Urothelium cell line (cell line): ENCODE data around the gene ENTPD5.
"Not testable (repeated sequence)": the region's sequence is repeated elsewhere in the genome, so short reads cannot be mapped to it uniquely, and the experiment has no call there.

ENCODE experiments used
- DNase-seq: peaks from one replicate; pipeline ENCODE4 v3.0.0; 2011; ENCODE audit warnings: low spot score, mixed read lengths
- FAIRE-seq: peaks from 2 replicates; lab custom pipeline; 2011; peaks lifted over from hg19 to GRCh38; lab: Jason Lieb, UNC

Gene ENTPD5

DNA sequence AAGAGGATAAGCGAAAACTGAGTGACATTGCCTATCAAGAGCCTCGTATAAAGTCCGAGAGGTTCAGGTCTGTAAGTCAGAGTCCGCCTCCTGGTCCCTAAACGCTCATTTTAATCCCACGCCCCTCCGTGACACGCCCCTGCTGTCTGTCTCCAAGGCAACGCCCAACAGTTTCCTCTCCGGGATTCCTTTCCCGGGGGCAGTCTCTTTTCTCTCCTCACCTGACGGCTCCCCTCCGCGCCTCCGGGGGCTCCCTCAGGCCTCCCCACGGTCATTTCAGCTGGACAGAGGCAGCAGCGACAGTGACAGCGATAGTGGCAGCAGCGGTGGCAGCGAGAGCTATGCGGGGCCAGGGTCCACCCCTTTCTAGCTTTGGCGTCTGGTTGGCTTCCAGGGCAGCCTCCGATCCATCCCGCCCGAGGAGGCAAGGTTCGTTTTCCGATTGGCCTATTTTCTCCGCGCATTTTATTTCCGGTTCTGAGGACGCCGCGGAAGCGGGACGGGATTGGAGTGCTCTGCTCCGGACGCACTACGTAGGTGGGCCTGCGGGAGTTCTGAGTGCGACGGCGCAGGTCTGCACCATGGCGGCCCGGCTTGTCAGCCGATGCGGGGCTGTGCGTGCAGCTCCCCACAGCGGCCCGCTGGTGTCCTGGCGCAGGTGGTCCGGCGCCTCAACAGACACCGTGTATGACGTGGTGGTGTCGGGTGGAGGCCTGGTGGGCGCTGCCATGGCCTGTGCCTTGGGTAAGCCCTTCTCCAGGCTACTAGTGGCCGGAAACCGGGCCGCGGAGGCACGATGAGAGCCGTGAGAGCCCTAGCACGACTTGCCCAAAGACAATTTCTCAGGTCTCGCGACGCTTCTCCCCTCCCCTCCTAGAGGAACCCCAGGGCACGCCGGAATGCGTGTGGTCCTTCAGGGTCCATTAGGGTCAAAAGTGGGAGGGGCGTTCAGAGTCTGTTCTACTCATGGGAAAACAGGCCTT lies 69.0 kb downstream of the ENTPD5 start, which contains the start of the genes COQ6 and FAM161B:
Gene COQ6 (plus strand): TSS at position 551 of the 983 bp plus-strand sequence. CDS start 31 bp downstream, at position 582.
Gene FAM161B (minus strand): TSS at position 343 of the 983 bp plus-strand sequence. CDS start 68 bp downstream, at position 275.
- FAIRE-seq (peak; percentile 99), DNase-seq (peak; percentile 100)

DNA sequence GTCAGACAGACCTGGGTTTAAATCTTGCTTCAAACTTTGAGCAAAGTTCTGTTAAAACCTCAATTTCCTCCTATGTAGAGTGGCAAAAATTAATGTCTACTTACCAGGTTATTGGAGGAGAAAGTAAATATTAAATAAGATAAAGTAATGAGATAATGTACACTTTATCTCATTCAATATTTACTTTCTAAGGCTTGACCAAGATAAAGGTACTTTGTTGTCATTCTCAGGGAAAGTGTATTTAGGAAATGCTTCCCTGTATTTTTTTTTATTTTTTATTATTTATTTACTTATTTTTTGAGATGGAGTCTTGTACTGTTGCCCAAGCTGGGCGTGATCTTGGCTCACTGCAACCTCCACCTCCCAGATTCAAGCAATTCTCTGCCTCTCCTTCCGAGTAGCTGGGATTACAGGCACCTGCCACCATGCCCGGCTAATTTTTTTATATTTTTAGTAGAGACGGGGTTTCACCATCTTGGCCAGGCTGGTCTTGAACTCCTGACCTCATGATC lies 73.9 kb downstream of the ENTPD5 start:
- DNase-seq (no peak), FAIRE-seq (no peak)

DNA sequence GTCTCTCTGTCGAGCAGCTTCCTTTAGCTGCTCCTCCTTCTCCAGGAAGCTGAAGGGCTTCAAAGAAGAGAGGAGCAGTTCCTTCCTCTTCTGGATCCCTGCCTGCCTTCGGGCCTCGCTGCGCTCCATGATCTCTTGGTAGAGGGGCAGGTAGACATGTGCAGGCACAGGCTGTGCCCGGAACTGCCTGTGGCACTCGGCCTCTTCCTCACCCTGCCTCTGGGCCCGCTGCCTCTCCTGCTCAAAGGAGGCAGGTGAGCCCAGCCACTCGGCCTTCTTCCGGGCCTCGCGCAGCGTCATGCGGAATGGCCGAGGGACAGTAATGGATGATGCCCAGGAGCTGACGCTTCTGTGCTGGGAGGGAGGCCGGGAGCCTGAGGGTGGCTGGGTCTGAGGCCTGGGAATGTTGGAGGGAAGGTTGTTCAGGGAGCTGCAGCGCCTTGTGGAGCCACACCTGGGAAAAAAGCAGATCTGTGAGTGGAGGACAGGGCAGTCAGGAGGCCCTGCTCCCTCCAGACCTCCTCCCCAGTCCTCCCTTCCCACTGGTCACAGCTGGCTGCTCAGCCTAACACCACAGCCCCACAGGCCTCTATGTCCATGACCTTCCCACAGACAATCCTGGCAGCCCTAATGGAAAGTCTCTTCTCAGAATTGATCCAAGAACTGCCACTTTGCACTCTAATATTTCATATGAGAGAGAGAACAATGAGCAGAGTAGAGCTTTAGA lies 74.5 kb downstream of the ENTPD5 start:
- DNase-seq: no peak
- FAIRE-seq: no peak

DNA sequence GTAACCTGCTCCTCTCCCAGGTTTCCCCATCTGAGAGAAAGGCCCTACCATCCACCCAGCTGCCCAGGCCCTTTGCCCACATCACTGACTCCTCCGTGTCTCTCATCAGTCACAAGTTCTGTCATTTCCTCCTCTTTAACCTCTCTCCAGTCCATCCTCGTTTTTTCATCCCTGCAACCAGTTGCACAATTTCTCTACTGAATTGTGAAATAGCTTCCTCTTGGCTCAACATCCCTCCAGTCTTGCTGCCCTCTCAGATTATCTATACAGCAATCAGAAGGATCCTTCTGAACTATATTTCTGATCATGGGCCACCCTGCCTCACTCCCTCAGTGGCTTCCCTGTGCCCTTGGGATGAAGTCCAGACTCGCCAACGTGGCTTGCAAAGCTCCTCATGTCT lies 76.0 kb downstream of the ENTPD5 start:
- DNase-seq: no peak
- FAIRE-seq: peak; percentile 52

DNA sequence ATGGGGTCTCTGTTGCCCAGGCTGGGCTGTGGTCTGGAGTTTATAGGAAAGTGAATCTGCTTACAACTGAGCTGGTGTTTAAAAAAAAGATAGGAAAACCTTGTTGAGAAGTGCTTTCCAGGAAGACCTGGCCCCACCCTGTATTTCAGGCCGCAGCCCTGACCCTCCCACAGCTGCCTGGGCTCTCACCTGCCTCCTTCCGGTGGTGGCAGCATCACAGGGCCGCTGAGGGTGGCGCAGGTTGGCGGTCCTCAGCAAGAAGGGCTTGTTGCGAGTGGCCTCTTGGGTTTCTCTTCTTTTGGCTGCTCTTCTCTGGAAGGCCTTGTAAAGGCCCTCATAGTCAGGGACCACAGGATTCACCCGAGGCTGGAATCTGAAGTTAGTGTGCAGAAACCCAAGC lies 76.9 kb downstream of the ENTPD5 start:
- DNase-seq (no peak), FAIRE-seq (no peak)

DNA sequence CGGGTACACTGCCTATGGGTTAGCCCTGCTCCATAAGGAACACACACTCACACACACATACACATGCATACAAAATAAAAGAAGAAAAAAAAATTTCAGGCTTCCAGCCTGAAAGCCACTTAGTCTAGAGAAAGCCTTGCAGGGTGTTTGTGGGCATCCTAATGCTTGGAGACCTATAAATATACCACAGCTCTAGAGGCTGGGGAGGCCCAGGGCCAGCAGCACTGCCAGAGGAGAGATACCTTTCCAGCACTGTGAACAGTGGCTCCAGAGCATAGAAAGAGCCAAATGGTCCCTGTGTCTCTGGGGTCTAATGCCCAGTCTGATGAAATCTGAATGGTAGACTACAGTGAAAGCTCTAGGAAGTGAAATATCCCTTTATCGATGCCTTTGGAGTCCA lies 82.1 kb downstream of the ENTPD5 start:
- peak; percentile 13 for FAIRE-seq
- no peak for DNase-seq

DNA sequence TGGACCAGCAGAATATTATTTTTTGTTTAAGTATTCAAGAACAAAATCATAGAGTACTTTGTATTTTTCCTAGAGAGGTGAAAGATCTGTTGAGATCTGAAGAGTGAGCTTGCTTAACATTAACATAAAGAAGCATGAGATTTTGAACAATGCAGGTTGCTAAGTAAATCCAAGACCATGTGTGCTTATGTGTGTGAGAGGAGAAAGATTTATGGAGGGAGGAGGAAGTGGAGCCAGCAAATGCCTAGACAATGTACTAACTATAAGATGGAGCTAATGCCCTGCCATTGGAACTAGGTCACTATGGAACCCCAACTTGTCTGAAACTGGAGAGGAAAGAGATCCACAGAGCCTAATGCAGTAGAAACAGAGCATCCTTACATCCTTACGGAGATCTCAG lies 82.5 kb downstream of the ENTPD5 start:
- FAIRE-seq (peak; percentile 58), DNase-seq (no peak)

DNA sequence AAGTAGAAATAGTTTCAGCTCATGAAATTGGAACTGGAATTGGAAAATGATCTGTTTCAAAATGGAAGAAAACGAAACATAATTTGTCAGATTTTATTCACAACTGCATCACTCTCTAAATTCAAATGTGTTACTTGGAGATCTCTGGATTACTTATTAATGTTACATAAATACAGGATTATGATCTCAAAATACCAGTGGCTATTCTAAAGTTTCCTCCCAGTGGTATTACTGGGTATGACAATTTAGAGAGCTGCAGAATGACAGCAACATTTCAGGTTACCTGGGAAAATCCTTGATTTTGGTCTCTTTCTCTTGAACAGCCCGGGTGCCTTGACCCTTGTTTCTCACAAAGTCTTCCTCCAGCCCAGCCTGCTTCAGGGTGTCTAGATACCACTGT lies 83.4 kb downstream of the ENTPD5 start:
- FAIRE-seq: peak; percentile 37
- peak; percentile 65 for DNase-seq

DNA sequence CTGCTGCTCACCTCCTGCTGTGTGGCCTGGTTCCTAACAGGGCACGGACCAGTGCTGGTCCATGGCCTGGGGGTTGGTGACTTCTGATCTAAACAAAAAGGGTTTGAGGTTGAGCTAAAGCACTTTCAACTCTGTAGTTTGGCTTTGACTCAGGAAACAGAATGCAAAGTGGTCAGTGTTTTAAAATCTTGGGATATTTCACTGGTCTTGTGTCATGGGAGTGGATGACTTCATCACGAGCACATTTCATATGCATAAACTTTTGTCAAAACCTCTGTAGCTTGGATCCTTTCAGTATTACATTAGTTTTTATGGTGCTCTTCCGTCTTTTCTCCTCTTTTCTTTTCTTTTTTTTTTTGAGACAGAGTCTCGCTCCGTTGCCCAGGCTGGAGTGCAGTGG lies 94.8 kb downstream of the ENTPD5 start:
- FAIRE-seq: no peak
- DNase-seq: no peak

DNA sequence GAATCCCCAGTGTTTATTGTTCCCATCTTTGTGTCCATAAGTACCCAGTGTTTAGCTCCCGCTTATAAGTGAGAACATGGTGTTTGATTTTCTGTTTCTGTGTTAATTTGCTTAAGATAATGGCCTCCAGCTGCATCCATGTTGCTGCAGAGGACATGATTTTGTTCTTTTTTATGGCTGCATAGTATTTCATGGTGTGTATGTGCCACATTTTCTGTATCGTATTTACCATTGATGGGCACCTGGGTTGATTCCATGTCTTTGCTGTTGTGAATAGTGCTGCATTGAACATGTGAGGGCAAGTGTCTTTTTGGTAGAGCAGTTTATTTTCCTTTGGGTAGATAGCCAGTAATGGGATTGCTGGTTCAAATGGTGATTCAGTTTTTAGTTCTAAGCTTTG lies 99.6 kb downstream of the ENTPD5 start:
- not testable (repeated sequence) for FAIRE-seq, DNase-seq

DNA sequence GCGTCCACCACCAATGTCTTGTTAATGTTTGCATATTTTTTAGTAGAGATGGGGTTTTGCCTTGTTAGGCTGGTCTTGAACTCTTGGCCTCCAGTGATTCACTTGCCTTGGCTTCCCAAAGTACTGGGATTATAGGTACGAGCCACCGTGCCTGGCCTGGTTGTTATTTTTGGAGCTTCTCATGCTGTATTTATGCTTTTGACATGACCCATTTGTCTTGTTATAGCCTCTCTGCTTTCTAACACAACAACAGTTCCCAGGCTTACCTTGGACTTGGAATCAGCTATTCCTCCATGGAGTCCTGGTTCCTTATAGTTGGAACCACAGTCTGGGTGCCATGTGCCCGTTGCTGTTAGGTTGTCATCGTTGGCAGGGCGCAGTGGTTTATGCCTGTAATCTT lies 102.8 kb downstream of the ENTPD5 start:
- FAIRE-seq: peak; percentile 46
- no peak for DNase-seq

DNA sequence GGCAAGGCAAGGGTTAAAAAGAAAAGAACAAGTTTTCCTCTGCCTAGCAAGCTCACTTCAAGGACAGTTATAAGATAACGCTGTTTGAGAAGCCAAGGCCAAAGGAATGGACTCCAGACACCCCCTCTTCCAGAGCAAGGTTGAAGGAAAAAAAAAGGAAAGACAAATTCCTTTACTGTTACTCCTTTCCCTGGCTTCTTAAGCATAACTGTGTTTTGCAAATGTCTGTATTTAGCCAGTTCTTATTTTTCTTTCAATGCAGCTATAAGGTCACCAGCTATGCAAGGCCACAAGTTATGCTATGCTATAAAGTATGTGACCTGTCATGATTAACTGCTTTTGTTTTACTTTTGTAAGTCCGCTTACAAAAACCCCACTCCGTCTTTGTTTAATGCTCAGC lies 105.8 kb downstream of the ENTPD5 start:
- FAIRE-seq: peak; percentile 30
- no peak for DNase-seq

DNA sequence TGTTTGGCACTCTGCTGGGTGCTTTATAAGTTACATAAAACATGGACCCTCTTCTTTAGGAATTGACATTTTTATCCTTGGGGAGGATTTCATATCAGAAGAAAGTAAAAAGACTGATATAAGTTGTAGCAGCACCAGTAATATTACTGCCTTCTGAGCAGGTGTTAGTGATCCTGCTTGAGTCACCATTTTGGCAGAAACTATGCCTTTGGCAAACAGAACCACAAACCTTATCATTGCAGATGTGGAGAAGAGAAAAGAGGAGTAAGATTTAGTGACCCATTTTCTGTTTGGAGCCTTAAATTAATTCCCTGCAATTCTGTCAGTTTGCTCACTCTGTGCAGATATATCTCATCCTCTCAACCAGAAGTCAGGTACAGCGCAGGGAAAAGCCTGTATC lies 109.4 kb downstream of the ENTPD5 start:
- DNase-seq (no peak), FAIRE-seq (peak; percentile 9)
